Thymus (tissue), 11 donors: Measurements from ENCODE around the gene CYFIP1. TPM values are rescaled to one million over a fixed set of nuclear protein-coding genes. Genes with fewer than 3 reads are reported as not detected.

ENCODE experiments used
- DNase-seq, 9 donors: peaks; one replicate each; pipeline ENCODE4 v3.0.0-alpha.2; 2013; ENCODE audit warnings: low spot score in 9 of 9, low read depth in 6 of 9, missing footprints in 1 of 9
- H3K27ac ChIP-seq, 2 donors: one replicate each; pipeline ENCODE4 v1.5.1; 2013; ENCODE audit warnings: control low read depth in 1 of 2, low read depth in 1 of 2, low read length in 1 of 2, mild to moderate bottlenecking in 1 of 2, moderate library complexity in 1 of 2
- H3K27me3 ChIP-seq, 2 donors: one replicate each; pipeline ENCODE4 v1.5.1; 2013; ENCODE audit warnings: low read length in 1 of 2; ENCODE audit not compliant: control insufficient read depth in 2 of 2, insufficient read depth in 1 of 2
- H3K36me3 ChIP-seq, 2 donors: one replicate each; pipeline ENCODE4 v1.5.1; 2013; ENCODE audit warnings: low read length in 1 of 2, mild to moderate bottlenecking in 1 of 2, moderate library complexity in 1 of 2; ENCODE audit not compliant: control insufficient read depth in 2 of 2, insufficient read depth in 2 of 2
- H3K4me1 ChIP-seq, 2 donors: one replicate each; pipeline ENCODE4 v1.5.1; 2013; ENCODE audit warnings: low read length in 2 of 2; ENCODE audit not compliant: control insufficient read depth in 2 of 2, insufficient read depth in 2 of 2
- H3K4me3 ChIP-seq, 2 donors: one replicate each; pipeline ENCODE4 v1.5.1; 2013; ENCODE audit warnings: low read length in 2 of 2, control low read depth in 1 of 2, mild to moderate bottlenecking in 1 of 2
- H3K9me3 ChIP-seq, 2 donors: one replicate each; pipeline ENCODE4 v1.5.1; 2013; ENCODE audit warnings: low read length in 1 of 2, mild to moderate bottlenecking in 1 of 2; ENCODE audit not compliant: control insufficient read depth in 2 of 2, insufficient read depth in 1 of 2
- WGBS: extraction: QIAGEN DNeasy Blood & Tissue Kit; methylation state at CpG from one replicate; pipeline ENCODE4 v1.1.7; 2013; 5-methylcytosine and 5-hydroxymethylcytosine counted together
- polyA plus RNA-seq: library from polyadenylated mRNA; stranded (reverse); fragments of 200-250 nt; gene quantifications from one replicate; pipeline ENCODE4 v1.2.3, GENCODE V29; 2013
- total RNA-seq: library from RNA; stranded (reverse); fragments of 120-200 nt; gene quantifications from one replicate; pipeline ENCODE4 v1.2.4, GENCODE V29; 2013
- donor health status: healthy.

Gene CYFIP1
- total and polyA plus RNA-seq, 2 donors, result 19.6 to 23.3 TPM

- no peaks in the 10 kb centered on the region for H3K9me3 ChIP-seq
- no peak overlapping the region for H3K4me3 ChIP-seq
- no peaks in the 10 kb centered on the region for H3K36me3 ChIP-seq
- 96% methylated on average over 14 of the region's 14 CpGs for WGBS
- no peak for DNase-seq
- H3K27ac ChIP-seq, result no peak overlapping the region
- H3K27me3 ChIP-seq, result no peaks in the 10 kb centered on the region
- no peaks in the 10 kb centered on the region for H3K4me1 ChIP-seq
Observed at GRCh38 chr15:22954798-22955543, 25.2 kb downstream of the CYFIP1 start.

- Histone ChIP-seq H3K27ac (no peak overlapping the region), H3K4me3 (no peak overlapping the region), H3K27me3 (no peaks in the 10 kb centered on the region), H3K9me3 (no peaks in the 10 kb centered on the region), H3K36me3 (no peaks in the 10 kb centered on the region), H3K4me1 (peaks cover 0 to under 1% of the 10 kb centered on the region in 2 donors)
- 95% methylated on average over 12 of the region's 12 CpGs for whole genome bisulfite sequencing
- no peak for DNase-seq
Observed at GRCh38 chr15:22954326-22954725, 25.8 kb downstream of the CYFIP1 start.

GRCh38 chr15:22952796-22953579 is 27.2 kb downstream of the CYFIP1 start:
- no peaks in the 10 kb centered on the region for H3K36me3 ChIP-seq
- H3K9me3 ChIP-seq, result no peaks in the 10 kb centered on the region
- no peak for DNase-seq
- H3K4me1 ChIP-seq, result peaks cover 0 to 5% of the 10 kb centered on the region in 2 donors
- no peaks in the 10 kb centered on the region for H3K27me3 ChIP-seq
- no peak overlapping the region for H3K27ac ChIP-seq
- 90% methylated on average over 21 of the region's 21 CpGs for WGBS
- no peak overlapping the region for H3K4me3 ChIP-seq

- peak overlapping the region in 1 of 2 donors; percentile 13 for H3K27ac ChIP-seq
- no peaks in the 10 kb centered on the region for H3K36me3 ChIP-seq
- no peaks in the 10 kb centered on the region for H3K27me3 ChIP-seq
- H3K4me1 ChIP-seq, result peaks cover 0 to 5% of the 10 kb centered on the region in 2 donors
- 96% methylated on average over 39 of the region's 39 CpGs for WGBS
- no peak for DNase-seq
- no peak overlapping the region for H3K4me3 ChIP-seq
- H3K9me3 ChIP-seq, result no peaks in the 10 kb centered on the region
Observed at GRCh38 chr15:22951381-22952280, 28.5 kb downstream of the CYFIP1 start.

GRCh38 chr15:22951031-22951380 is 29.2 kb downstream of the CYFIP1 start:
- no peaks in the 10 kb centered on the region for H3K27me3 ChIP-seq
- no peak overlapping the region for H3K27ac ChIP-seq

GRCh38 chr15:22950256-22950990 is 29.7 kb downstream of the CYFIP1 start:
- DNase-seq, result no peak
- Histone ChIP-seq H3K36me3 (no peaks in the 10 kb centered on the region), H3K4me1 (peaks cover 0 to 5% of the 10 kb centered on the region in 2 donors), H3K9me3 (no peaks in the 10 kb centered on the region), H3K27me3 (no peaks in the 10 kb centered on the region), H3K27ac (no peak overlapping the region), H3K4me3 (no peak overlapping the region)
- WGBS, result 94% methylated on average over 25 of the region's 25 CpGs

More at GRCh38 chr15:22951031-22951380, 29.2 kb downstream of the CYFIP1 start:
- Histone ChIP-seq H3K36me3 (no peaks in the 10 kb centered on the region), H3K4me1 (peaks cover 0 to 5% of the 10 kb centered on the region in 2 donors), H3K9me3 (no peaks in the 10 kb centered on the region), H3K4me3 (no peak overlapping the region)
- DNase-seq, result no peak
- WGBS, result 98% methylated on average over 16 of the region's 16 CpGs

GRCh38 chr15:22949074-22949547 is 31.1 kb downstream of the CYFIP1 start:
- H3K9me3 ChIP-seq, result no peaks in the 10 kb centered on the region
- H3K27ac ChIP-seq, result peak overlapping the region; percentile 2 to 47
- 24% methylated on average over 21 of the region's 21 CpGs for WGBS
- peaks cover 0 to 9% of the 10 kb centered on the region in 2 donors for H3K4me1 ChIP-seq
- H3K27me3 ChIP-seq, result no peaks in the 10 kb centered on the region
- no peaks in the 10 kb centered on the region for H3K36me3 ChIP-seq
- H3K4me3 ChIP-seq, result peak overlapping the region in 1 of 2 donors; percentile 34
- DNase-seq, result peak in 6 of 9 donors; percentile 6 to 39 (median 18)

- H3K27me3 ChIP-seq, result no peaks in the 10 kb centered on the region
- peaks cover 0 to 9% of the 10 kb centered on the region in 2 donors for H3K4me1 ChIP-seq
- 79% methylated on average over 4 of the region's 4 CpGs for WGBS
- H3K4me3 ChIP-seq, result no peak overlapping the region
- H3K36me3 ChIP-seq, result no peaks in the 10 kb centered on the region
- H3K27ac ChIP-seq, result no peak overlapping the region
- no peak for DNase-seq
- H3K9me3 ChIP-seq, result no peaks in the 10 kb centered on the region
Observed at GRCh38 chr15:22948056-22948455, 32.1 kb downstream of the CYFIP1 start.
